Measurements from ENCODE around the gene SGK1. TPM values are rescaled to one million over a fixed set of nuclear protein-coding genes. Genes with fewer than 3 reads are reported as not detected.

SGK1 gene
- total and polyA plus RNA-seq, 2 donors (not counting 1 experiment from before 2014, with no cell fraction given) = 37.3 to 57.8 TPM

DNA sequence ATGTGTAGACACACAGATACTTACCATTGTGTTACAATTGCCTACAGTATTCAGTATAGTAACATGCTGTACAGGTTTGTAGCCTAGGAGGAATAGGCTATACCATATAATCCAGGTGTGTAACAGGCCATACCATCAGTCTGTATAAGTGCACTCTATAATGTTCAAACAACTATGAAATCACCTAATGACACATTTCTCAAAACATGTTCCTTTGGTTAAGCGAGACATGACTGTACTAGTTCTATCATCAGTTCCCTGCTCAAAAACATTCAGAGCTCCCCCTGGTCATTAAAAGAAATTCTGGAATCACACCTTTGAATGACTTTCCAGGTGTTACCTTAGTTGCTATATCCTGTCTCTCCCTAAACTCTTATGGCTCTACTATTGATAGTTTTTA is 195.1 kb downstream of the SGK1 start:
- WGBS (ENCODE audit: insufficient coverage) = 100% methylated on average over 1 of the region's 1 CpG
- no peak overlapping the region for H3K27ac ChIP-seq (ENCODE audit: low read length in 2 of 2)
- DNase-seq = no peak
- H3K4me3 ChIP-seq (ENCODE audit: control extremely low read depth in 1 of 5, extremely low read depth in 1 of 5, insufficient read depth in 1 of 5, low read depth in 2 of 5, low read length in 4 of 5) = no peak overlapping the region
- no peaks in the 10 kb centered on the region for H3K4me1 ChIP-seq (ENCODE audit: control insufficient read depth in 2 of 2, insufficient read depth in 2 of 2, low read length in 2 of 2)
- H3K9me3 ChIP-seq (ENCODE audit: control extremely low read depth in 1 of 3, control insufficient read depth in 2 of 3, insufficient read depth in 1 of 3, low read length in 2 of 3) = no peaks in the 10 kb centered on the region
- CTCF ChIA-PET = interaction anchor here (0.6 to 6.1 kb wide), 19 partner anchors 9 to 1341 kb away, joined by 3 to 110 read pairs (median 6); no protein-coding TSS in a partner anchor
- ATAC-seq (ENCODE audit: low read depth) = no peak
- no peaks in the 10 kb centered on the region for H3K9me3 Mint-ChIP-seq (ENCODE audit: insufficient read depth)
- POLR2A ChIA-PET = no interaction called here
- H3K4me1 Mint-ChIP-seq = no peaks in the 10 kb centered on the region
- no peaks in the 10 kb centered on the region for H3K79me2 ChIP-seq (ENCODE audit: control insufficient read depth, insufficient read depth, low read length)
- intact Hi-C loops (cut with micrococcal nuclease) = loop anchor here (1.0 kb wide), 3 partner anchors 701 to 819 kb away; no protein-coding TSS in a partner anchor
- no peaks in the 10 kb centered on the region for H3K27me3 ChIP-seq (replicated peaks in 1 of 4; ENCODE audit: control extremely low read depth in 1 of 4, control insufficient read depth in 3 of 4, insufficient read depth in 4 of 4, low read length in 3 of 4)
- no peak overlapping the region for H3K4me2 ChIP-seq (replicated peaks; ENCODE audit: low read depth, low read length, poor library complexity, severe bottlenecking)
- TF ChIP-seq, protein P1, sequence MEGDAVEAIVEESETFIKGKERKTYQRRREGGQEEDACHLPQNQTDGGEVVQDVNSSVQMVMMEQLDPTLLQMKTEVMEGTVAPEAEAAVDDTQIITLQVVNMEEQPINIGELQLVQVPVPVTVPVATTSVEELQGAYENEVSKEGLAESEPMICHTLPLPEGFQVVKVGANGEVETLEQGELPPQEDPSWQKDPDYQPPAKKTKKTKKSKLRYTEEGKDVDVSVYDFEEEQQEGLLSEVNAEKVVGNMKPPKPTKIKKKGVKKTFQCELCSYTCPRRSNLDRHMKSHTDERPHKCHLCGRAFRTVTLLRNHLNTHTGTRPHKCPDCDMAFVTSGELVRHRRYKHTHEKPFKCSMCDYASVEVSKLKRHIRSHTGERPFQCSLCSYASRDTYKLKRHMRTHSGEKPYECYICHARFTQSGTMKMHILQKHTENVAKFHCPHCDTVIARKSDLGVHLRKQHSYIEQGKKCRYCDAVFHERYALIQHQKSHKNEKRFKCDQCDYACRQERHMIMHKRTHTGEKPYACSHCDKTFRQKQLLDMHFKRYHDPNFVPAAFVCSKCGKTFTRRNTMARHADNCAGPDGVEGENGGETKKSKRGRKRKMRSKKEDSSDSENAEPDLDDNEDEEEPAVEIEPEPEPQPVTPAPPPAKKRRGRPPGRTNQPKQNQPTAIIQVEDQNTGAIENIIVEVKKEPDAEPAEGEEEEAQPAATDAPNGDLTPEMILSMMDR (IDR thresholded peaks at IDR 0.05) = no peak
- TF ChIP-seq EZH2 (IDR thresholded peaks at IDR 0.05; ENCODE audit: borderline replicate concordance, insufficient read depth, low read depth, low read length, poor library complexity, severe bottlenecking) = no peak
- H3K27me3 Mint-ChIP-seq = no peaks in the 10 kb centered on the region
- no peak overlapping the region for H3K4me3 Mint-ChIP-seq
- no peaks in the 10 kb centered on the region for H4K20me1 ChIP-seq (ENCODE audit: control insufficient read depth, insufficient read depth, low read length, poor library complexity, severe bottlenecking)
- H3K9ac ChIP-seq (ENCODE audit: low read length) = no peak overlapping the region
- no peaks in the 10 kb centered on the region for H3K36me3 ChIP-seq (replicated peaks in 1 of 2; ENCODE audit: control extremely low read depth in 1 of 2, control insufficient read depth in 1 of 2, extremely low read depth in 1 of 2, insufficient read depth in 2 of 2, low read length in 1 of 2)
- H3K27ac Mint-ChIP-seq = no peak overlapping the region
- no peak overlapping the region for H2AFZ ChIP-seq (ENCODE audit: insufficient read depth, low read depth, low read length, poor library complexity, severe bottlenecking)

- no peak overlapping the region for H2AFZ ChIP-seq (ENCODE audit: insufficient read depth, low read depth, low read length, poor library complexity, severe bottlenecking)
- no peak overlapping the region for H3K4me3 ChIP-seq (ENCODE audit: control extremely low read depth in 1 of 5, extremely low read depth in 1 of 5, insufficient read depth in 1 of 5, low read depth in 2 of 5, low read length in 4 of 5)
- Mint-ChIP-seq H3K27ac (no peak overlapping the region), H3K4me1 (no peaks in the 10 kb centered on the region), H3K4me3 (no peak overlapping the region), H3K9me3 (ENCODE audit: insufficient read depth) (no peaks in the 10 kb centered on the region), H3K27me3 (peaks cover 4% of the 10 kb centered on the region)
- ChIA-PET POLR2A (no interaction called here), CTCF (interaction anchor here (0.5 kb wide), 1 partner anchor 57 kb away, joined by 3 read pairs; no protein-coding TSS in a partner anchor)
- peaks cover 0 to 4% (median 0%) of the 10 kb centered on the region in 4 experiments for H3K27me3 ChIP-seq (replicated peaks in 1 of 4; ENCODE audit: control extremely low read depth in 1 of 4, control insufficient read depth in 3 of 4, insufficient read depth in 4 of 4, low read length in 3 of 4)
- H3K36me3 ChIP-seq (replicated peaks in 1 of 2; ENCODE audit: control extremely low read depth in 1 of 2, control insufficient read depth in 1 of 2, extremely low read depth in 1 of 2, insufficient read depth in 2 of 2, low read length in 1 of 2) = no peaks in the 10 kb centered on the region
- no peak overlapping the region for H3K4me2 ChIP-seq (replicated peaks; ENCODE audit: low read depth, low read length, poor library complexity, severe bottlenecking)
- TF ChIP-seq, protein P1 (IDR thresholded peaks at IDR 0.05) = no peak
- no peak for TF ChIP-seq EZH2 (IDR thresholded peaks at IDR 0.05; ENCODE audit: borderline replicate concordance, insufficient read depth, low read depth, low read length, poor library complexity, severe bottlenecking)
- H3K27ac ChIP-seq (ENCODE audit: low read length in 2 of 2) = no peak overlapping the region
- no peaks in the 10 kb centered on the region for H3K9me3 ChIP-seq (ENCODE audit: control extremely low read depth in 1 of 3, control insufficient read depth in 2 of 3, insufficient read depth in 1 of 3, low read length in 2 of 3)
- no peaks in the 10 kb centered on the region for H3K4me1 ChIP-seq (ENCODE audit: control insufficient read depth in 2 of 2, insufficient read depth in 2 of 2, low read length in 2 of 2)
- ATAC-seq (ENCODE audit: low read depth) (no peak), DNase-seq (no peak)
- H4K20me1 ChIP-seq (ENCODE audit: control insufficient read depth, insufficient read depth, low read length, poor library complexity, severe bottlenecking) = no peaks in the 10 kb centered on the region
- intact Hi-C loops (cut with micrococcal nuclease) = no loop called here
- H3K9ac ChIP-seq (ENCODE audit: low read length) = no peak overlapping the region
- H3K79me2 ChIP-seq (ENCODE audit: control insufficient read depth, insufficient read depth, low read length) = no peaks in the 10 kb centered on the region
Measured at GRCh38 chr6:134119486-134119885, 198.4 kb downstream of the SGK1 start.

Small RNA genes lying within 50 kb of the gene (small RNA-seq; reads per million reads assigned to genes)
- gene RF00019 (ENCODE audit: insufficient read length, low read depth, low replicate concordance) (not detected), gene RN7SL408P (ENCODE audit: insufficient read length, low read depth, low replicate concordance) (not detected), gene RNA5SP218 (ENCODE audit: insufficient read length, low read depth, low replicate concordance) (not detected), gene RPS29P32 (ENCODE audit: insufficient read length, low read depth, low replicate concordance) (not detected)
